IMR-90 (cell line): ENCODE measurements around the gene SLC16A7.

ENCODE experiments used
- CEBPB ChIP-seq: IDR thresholded peaks from 2 replicates; pipeline ENCODE4 v1.6.1; 2012; ENCODE audit warnings: low read depth, low read length, improper control_type of control experiment
- FOS ChIP-seq: fragments of 150-350 bp; IDR thresholded peaks from 2 replicates; pipeline ENCODE4 v1.6.1; 2016; ENCODE audit warnings: low read depth, low read length
- MAFK ChIP-seq: IDR thresholded peaks from 2 replicates; pipeline ENCODE4 v1.6.1; 2012; ENCODE audit warnings: low read depth, low read length, improper control_type of control experiment
- MXI1 ChIP-seq: IDR thresholded peaks from 2 replicates; pipeline ENCODE4 v1.6.1; 2012; ENCODE audit warnings: low read depth, mild to moderate bottlenecking, low read length, moderate library complexity, borderline replicate concordance
- NFE2L2 ChIP-seq: fragments of 150-350 bp; IDR thresholded peaks from 2 replicates; pipeline ENCODE4 v1.6.1; 2016; ENCODE audit warnings: low read depth, mild to moderate bottlenecking, low read length
- POLR2A ChIP-seq: IDR thresholded peaks from 2 replicates; pipeline ENCODE4 v1.6.1; 2012; ENCODE audit warnings: mild to moderate bottlenecking, low read depth, low read length
- RAD21 ChIP-seq: IDR thresholded peaks from 2 replicates; pipeline ENCODE4 v1.6.1; 2012; ENCODE audit warnings: low read length, improper control_type of control experiment
- RFX5 ChIP-seq: IDR thresholded peaks from 2 replicates; pipeline ENCODE4 v1.8.0; 2012; ENCODE audit warnings: low read depth, mild to moderate bottlenecking, low read length, moderate library complexity
- TF ChIP-seq, protein P1 (sequence below): conservative IDR thresholded peaks from 2 replicates; pipeline ENCODE4 v1.5.1; 2012; ENCODE audit warnings: mild to moderate bottlenecking, low read depth, low read length, improper control_type of control experiment
- TF ChIP-seq, protein P2 (sequence below): fragments of 150-350 bp; IDR thresholded peaks from 2 replicates; pipeline ENCODE4 v1.6.1; 2016; ENCODE audit warnings: low read depth, mild to moderate bottlenecking, low read length, moderate library complexity, borderline replicate concordance
- TF ChIP-seq, protein P3 (sequence below): fragments of 150-350 bp; IDR thresholded peaks from 2 replicates; pipeline ENCODE4 v1.6.1; 2017; ENCODE audit warnings: mild to moderate bottlenecking, antibody characterized with exemption, low read length, low read depth

DNA sequence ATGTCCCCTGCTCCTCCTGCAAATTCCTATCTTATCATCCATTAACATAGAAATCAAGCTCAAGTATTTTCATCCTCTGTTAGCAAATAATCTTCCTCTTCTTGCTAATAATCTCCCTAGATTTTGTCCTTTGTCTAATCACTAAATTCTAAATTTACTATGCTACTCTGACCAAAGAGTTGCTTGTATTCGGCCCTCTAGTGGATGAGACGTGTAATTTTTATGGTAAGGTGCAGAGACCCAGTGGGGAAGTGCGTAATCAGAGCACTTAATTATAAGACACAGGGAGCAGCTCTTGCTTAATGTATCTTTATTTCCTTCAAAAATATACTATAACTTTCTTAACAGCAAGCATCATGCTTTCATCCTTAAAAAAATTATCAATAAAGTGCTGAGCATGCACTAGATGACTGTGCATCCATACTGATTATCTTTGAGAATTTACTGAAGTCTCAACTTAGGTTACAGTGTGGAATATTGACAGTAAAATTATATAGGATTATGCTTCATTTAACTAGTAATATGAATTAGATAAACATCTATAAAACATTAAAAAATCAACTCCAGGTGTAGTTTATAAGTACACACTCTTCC, 212.6 kb downstream of the SLC16A7 start:
- TF ChIP-seq MXI1: no peak
- TF ChIP-seq, protein P1, sequence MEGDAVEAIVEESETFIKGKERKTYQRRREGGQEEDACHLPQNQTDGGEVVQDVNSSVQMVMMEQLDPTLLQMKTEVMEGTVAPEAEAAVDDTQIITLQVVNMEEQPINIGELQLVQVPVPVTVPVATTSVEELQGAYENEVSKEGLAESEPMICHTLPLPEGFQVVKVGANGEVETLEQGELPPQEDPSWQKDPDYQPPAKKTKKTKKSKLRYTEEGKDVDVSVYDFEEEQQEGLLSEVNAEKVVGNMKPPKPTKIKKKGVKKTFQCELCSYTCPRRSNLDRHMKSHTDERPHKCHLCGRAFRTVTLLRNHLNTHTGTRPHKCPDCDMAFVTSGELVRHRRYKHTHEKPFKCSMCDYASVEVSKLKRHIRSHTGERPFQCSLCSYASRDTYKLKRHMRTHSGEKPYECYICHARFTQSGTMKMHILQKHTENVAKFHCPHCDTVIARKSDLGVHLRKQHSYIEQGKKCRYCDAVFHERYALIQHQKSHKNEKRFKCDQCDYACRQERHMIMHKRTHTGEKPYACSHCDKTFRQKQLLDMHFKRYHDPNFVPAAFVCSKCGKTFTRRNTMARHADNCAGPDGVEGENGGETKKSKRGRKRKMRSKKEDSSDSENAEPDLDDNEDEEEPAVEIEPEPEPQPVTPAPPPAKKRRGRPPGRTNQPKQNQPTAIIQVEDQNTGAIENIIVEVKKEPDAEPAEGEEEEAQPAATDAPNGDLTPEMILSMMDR: peak; percentile 64
- TF ChIP-seq, protein P2, sequence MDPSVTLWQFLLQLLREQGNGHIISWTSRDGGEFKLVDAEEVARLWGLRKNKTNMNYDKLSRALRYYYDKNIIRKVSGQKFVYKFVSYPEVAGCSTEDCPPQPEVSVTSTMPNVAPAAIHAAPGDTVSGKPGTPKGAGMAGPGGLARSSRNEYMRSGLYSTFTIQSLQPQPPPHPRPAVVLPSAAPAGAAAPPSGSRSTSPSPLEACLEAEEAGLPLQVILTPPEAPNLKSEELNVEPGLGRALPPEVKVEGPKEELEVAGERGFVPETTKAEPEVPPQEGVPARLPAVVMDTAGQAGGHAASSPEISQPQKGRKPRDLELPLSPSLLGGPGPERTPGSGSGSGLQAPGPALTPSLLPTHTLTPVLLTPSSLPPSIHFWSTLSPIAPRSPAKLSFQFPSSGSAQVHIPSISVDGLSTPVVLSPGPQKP: no peak
- no peak for TF ChIP-seq CEBPB
- TF ChIP-seq RFX5: no peak
- TF ChIP-seq RAD21: peak; percentile 59
- TF ChIP-seq MAFK: peak; percentile 50; the same call in 1 of the 2 replicates
- no peak for TF ChIP-seq POLR2A
- TF ChIP-seq, protein P3, sequence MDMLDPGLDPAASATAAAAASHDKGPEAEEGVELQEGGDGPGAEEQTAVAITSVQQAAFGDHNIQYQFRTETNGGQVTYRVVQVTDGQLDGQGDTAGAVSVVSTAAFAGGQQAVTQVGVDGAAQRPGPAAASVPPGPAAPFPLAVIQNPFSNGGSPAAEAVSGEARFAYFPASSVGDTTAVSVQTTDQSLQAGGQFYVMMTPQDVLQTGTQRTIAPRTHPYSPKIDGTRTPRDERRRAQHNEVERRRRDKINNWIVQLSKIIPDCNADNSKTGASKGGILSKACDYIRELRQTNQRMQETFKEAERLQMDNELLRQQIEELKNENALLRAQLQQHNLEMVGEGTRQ: no peak
- no peak for TF ChIP-seq NFE2L2
- no peak for TF ChIP-seq FOS
